22Rv1 (cell line): ENCODE measurements around the gene ARRDC3.
"Not testable (repeated sequence)": the region's sequence is repeated elsewhere in the genome, so short reads cannot be mapped to it uniquely, and the experiment has no call there.

ENCODE experiments used
- H3K27ac ChIP-seq: fragments of 450-650 bp; 2 replicates; pipeline ENCODE4 v1.5.1; 2017
- CTCF ChIP-seq: fragments of 450-650 bp; IDR thresholded peaks from 2 replicates; pipeline ENCODE4 v1.5.1; 2017; ENCODE audit warnings: mild to moderate bottlenecking
- ZFX ChIP-seq: fragments of 450-650 bp; IDR thresholded peaks from 2 replicates; pipeline ENCODE4 v1.6.1; 2017; ENCODE audit warnings: antibody characterized with exemption, borderline replicate concordance

The ARRDC3 gene

GRCh38 chr5:91359962-91360609, 23.0 kb downstream of the ARRDC3 start:
- H3K27ac ChIP-seq = no peak overlapping the region
- TF ChIP-seq ZFX (no peak), CTCF (no peak)

DNA sequence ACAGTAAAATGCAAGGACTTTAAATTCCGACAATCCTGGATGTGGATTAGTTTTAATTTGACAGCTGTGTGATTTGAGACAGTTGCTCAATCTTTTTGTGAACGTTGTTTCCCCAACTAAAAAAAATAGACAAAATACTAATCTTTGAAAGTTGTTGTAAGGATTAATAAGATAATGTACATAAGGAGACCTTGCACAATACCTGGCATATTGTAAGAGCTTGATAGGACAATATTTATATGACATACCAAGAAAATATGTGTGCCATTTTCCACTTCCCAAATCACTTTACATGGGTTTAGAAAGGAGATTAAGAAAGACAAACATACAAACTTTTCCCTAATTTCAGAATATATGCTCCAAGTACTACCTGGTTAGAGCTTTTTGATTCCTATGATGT, 25.3 kb downstream of the ARRDC3 start:
- H3K27ac ChIP-seq = no peak overlapping the region
- TF ChIP-seq ZFX (no peak), CTCF (no peak)

DNA sequence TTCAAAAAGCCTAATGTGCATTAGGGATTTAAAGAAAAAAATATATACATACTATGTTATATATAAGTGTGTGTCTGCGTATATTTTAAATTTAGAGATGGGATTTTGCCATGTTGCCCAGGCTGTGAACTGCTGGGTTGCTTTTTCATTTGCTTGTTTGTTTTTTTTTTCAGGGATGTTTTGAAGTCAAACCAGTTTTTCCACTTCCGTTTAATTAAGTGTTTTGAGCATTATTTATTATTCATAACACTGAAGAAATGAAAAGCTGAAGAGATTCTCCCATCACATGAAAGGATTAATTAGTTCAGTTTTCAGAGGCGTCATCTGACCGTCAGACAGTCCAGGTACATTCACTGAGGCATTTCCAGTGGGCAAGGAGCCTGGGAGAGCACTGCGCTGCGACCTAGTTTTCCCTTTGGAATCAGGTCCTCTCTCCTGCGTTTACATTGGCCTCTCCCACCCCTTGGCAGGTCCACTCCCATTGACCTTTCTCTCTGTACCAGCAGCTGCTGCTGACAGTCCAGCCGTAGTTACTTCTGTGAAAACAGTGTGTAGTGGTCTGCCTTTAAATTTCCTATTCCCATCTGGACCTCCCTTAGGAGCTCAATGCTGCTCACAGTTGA, 26.0 kb downstream of the ARRDC3 start:
- H3K27ac ChIP-seq = no peak overlapping the region
- TF ChIP-seq CTCF (no peak), ZFX (no peak)

DNA sequence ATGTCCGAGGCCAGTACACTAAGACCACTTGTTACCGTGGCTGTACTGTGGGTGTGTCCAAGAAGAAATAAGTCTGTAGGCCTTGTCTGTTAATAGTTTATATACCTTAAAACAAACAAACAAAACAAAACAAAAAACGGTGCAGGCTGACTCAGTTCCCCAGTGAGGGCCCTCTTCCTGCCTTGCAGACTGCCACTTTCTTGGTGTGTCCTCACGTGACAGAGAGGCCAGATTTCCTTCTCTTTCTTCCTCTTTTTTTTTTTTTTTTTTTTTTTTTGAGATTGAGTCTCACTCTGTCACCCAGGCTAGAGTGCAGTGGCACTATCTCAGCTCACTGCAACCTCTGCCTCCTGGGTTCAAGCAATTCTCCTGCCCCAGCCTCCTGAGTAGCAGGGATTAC, 28.2 kb downstream of the ARRDC3 start:
- H3K27ac ChIP-seq = not testable (repeated sequence)

GRCh38 chr5:91352831-91353695, 30.1 kb downstream of the ARRDC3 start:
- TF ChIP-seq ZFX = no peak
- TF ChIP-seq CTCF = no peak
- no peak overlapping the region for H3K27ac ChIP-seq

DNA sequence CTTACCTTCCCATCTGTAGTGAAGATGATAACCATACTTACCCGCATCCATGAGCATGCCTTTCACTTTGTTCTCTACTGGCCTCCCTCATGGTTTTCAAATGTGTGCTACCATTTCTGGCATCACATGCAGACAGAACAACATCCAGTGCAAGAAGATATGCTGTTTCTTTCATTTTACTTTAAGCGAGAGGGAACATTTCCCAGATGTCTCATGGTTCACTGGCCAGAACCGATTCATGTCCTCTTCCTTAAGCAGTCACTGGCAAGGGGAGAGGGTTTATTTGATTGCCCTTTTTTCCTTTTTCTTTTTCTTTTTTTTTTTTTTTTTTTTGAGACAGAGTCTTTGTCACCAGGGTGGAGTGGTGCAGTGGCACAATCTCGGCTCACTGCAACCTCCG, 37.7 kb downstream of the ARRDC3 start:
- no peak overlapping the region for H3K27ac ChIP-seq
- no peak for TF ChIP-seq ZFX
- TF ChIP-seq CTCF = no peak

GRCh38 chr5:91344661-91345200, 38.4 kb downstream of the ARRDC3 start:
- not testable (repeated sequence) for H3K27ac ChIP-seq

GRCh38 chr5:91343916-91344315, 39.2 kb downstream of the ARRDC3 start:
- no peak overlapping the region for H3K27ac ChIP-seq
- TF ChIP-seq ZFX = no peak
- TF ChIP-seq CTCF = no peak

DNA sequence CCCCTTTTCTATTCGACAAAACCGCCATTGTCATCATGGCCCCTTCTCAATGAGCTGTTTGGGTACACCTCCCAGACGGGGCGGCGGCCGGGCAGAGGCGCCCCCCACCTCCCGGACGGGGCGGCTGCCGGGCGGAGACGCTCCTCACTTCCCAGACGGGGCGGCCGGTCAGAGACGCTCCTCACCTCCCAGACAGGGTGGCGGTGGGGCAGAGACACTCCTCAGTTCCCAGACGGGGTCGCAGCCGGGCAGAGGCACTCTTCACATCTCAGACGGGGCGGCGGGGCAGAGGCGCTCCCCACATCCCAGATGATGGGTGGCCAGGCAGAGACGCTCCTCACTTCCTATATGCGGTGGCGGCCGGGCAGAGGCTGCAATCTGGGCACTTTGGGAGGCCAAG, 40.2 kb downstream of the ARRDC3 start:
- H3K27ac ChIP-seq = not testable (repeated sequence)
